Heart right ventricle (tissue), 16 donors: ENCODE data around the gene NAV3. TPM values are rescaled to one million over a fixed set of nuclear protein-coding genes. Genes with fewer than 3 reads are reported as not detected.

Experiments used
- ATAC-seq, 8 donors: fragments of 200-7000 bp; cut with Tn5 transposase; one replicate each; pipeline ENCODE4 v1.9.1; 2020; ENCODE audit warnings: mild to moderate bottlenecking in 8 of 8, moderate library complexity in 8 of 8, moderate number of reproducible peaks in 1 of 8
- DNase-seq, 2 donors: peaks; one replicate each; pipeline ENCODE4 v3.0.0-alpha.2; 2020
- H3K27ac ChIP-seq, 10 donors: fragments of 200-600 bp; sonication (generic) in 2 of 10; one replicate each; pipeline versions ENCODE4 v1.5.0 to v1.8.0; 2020 to 2022; ENCODE audit warnings: mild to moderate bottlenecking in 3 of 10
- H3K27me3 ChIP-seq, 7 donors: fragments of 200-600 bp; one replicate each; pipeline ENCODE4 v1.8.0; 2021 to 2022; ENCODE audit warnings: mild to moderate bottlenecking in 2 of 7
- H3K36me3 ChIP-seq, 9 donors: fragments of 200-600 bp; sonication (generic) in 1 of 9; one replicate each; pipeline versions ENCODE4 v1.5.0 to v1.8.0; 2020 to 2022; ENCODE audit warnings: mild to moderate bottlenecking in 2 of 9
- H3K4me1 ChIP-seq, 9 donors: fragments of 200-600 bp; sonication (generic) in 1 of 9; one replicate each; pipeline versions ENCODE4 v1.5.0 to v1.8.0; 2020 to 2022; ENCODE audit warnings: mild to moderate bottlenecking in 4 of 9
- H3K4me3 ChIP-seq, 10 donors: fragments of 200-600 bp; sonication (generic) in 2 of 10; one replicate each; pipeline versions ENCODE4 v1.5.0 to v1.8.0; 2020 to 2022; ENCODE audit warnings: mild to moderate bottlenecking in 7 of 10, moderate library complexity in 2 of 10
- H3K9me3 ChIP-seq, 11 donors: fragments of 200-600 bp in 10 of 11; sonication (generic) in 2 of 11; one replicate each; pipeline versions ENCODE4 v1.5.0 to v1.8.0; 2013 to 2022; ENCODE audit warnings: mild to moderate bottlenecking in 2 of 11, control low read depth in 1 of 11, moderate library complexity in 1 of 11
- CTCF ChIP-seq, 9 donors: fragments of 200-600 bp; sonication (generic) in 2 of 9; IDR thresholded peaks; one replicate each; pipeline versions ENCODE4 v1.5.0 to v1.8.0; 2021 to 2022; ENCODE audit warnings: antibody characterized with exemption in 9 of 9, mild to moderate bottlenecking in 5 of 9, moderate library complexity in 1 of 9
- WGBS, 2 donors: extraction: QIAGEN DNeasy Blood & Tissue Kit; methylation state at CpG; one replicate each; pipeline ENCODE4 v1.1.7; 2013; ENCODE audit warnings: inconsistent platforms in 1 of 2; 5-methylcytosine and 5-hydroxymethylcytosine counted together
- intact Hi-C, 10 donors: fragments of 100-400 bp; cut with DNase I; formaldehyde crosslinking; loops; one replicate each; pipeline versions ENCODE4 v1.11.1 to v1.14.2; 2022
- polyA plus RNA-seq, 2 donors: library from polyadenylated mRNA; stranded (reverse); fragments of 200-250 nt; gene quantifications; one replicate each; pipeline ENCODE4 v1.2.3, GENCODE V29; 2013
- total RNA-seq, 10 donors: library from RNA; stranded (reverse); fragmentation: NEBNext Ultra II Directional in 3 of 10; extraction: Animal tissue kit (Norgen Biotek cat#: 25700) in 3 of 10; gene quantifications; one replicate each; pipeline versions ENCODE4 v1.2.1 to v1.2.4, GENCODE V29; 2021 to 2023
- donor health status: Arrhythmogenic right ventricular cardiomyopathy.
- donor health status: ischemic (EF 13 %, LVEDD 7.1; RV severe dilation, severe dysfunction).
- donor health status: healthy with polysubstance abuse.
- donor health status: DM: no; HTN: yes; CAD: no.
- donor health status: DM: no; HTN: no; CAD: no.
- donor health status: ischemic (EF 25% LVEDD 6.9; RV normal size, moderate dysfunction).
- donor health status: ischemic (EF 25% LVEDD 5.7; RV mildly dilated, moderate dysfunction).
- donor health status: healthy.
- donor health status: DM: yes; HTN: yes; CAD: no.
- donor health status: Ischemic cardiomyopathy.
- donor health status: ischemic (EF 35%, LVEDD 5.7; RV mildly dilated, moderate dysfunction).
- donor health status: nonischemic (EF 11% LVEDD 7.7; RV severe dilation, severe dysfunction).
- donor health status: DM: yes; HTN: yes; CAD: no.
- donor health status: PGD.
- donor health status: ischemic (EF 29% LVEDD 5.4; RV normal size, mild dysfunction).
- donor health status: nonischemic (EF 23%, LVEDD 6.1; RV moderate dilation, normal function).

The NAV3 gene
- total and polyA plus RNA-seq, 12 donors: 0.91 to 7.6 (median 4.6) TPM

GRCh38 chr12:78236264-78236663 lies 405.6 kb downstream of the NAV3 start:
- TF ChIP-seq CTCF (IDR thresholded peaks at IDR 0.05): no peak
- no peak overlapping the region for H3K4me3 ChIP-seq
- 94 to 95% methylated on average over 1 of the region's 1 CpG for WGBS, 2 donors

GRCh38 chr12:78239544-78239943 lies 408.9 kb downstream of the NAV3 start:
- intact Hi-C loops: no loop called here
- H3K4me3 ChIP-seq: no peak overlapping the region
- no peaks in the 10 kb centered on the region for H3K4me1 ChIP-seq
- no peak overlapping the region for H3K27ac ChIP-seq
- no peaks in the 10 kb centered on the region for H3K27me3 ChIP-seq
- H3K9me3 ChIP-seq: peaks cover 0 to 2% (median 0%) of the 10 kb centered on the region in 11 donors
- 74 to 88% methylated on average over 3 of the region's 3 CpGs for WGBS, 2 donors
- H3K36me3 ChIP-seq: no peaks in the 10 kb centered on the region
- no peak for DNase-seq
- ATAC-seq: no peak
- no peak for TF ChIP-seq CTCF (IDR thresholded peaks at IDR 0.05)

More at GRCh38 chr12:78236264-78236663, 405.6 kb downstream of the NAV3 start:
- Histone ChIP-seq H3K4me1 (no peaks in the 10 kb centered on the region), H3K36me3 (no peaks in the 10 kb centered on the region), H3K9me3 (no peaks in the 10 kb centered on the region), H3K27me3 (no peaks in the 10 kb centered on the region), H3K27ac (no peak overlapping the region)
- ATAC-seq (no peak), DNase-seq (no peak)
- intact Hi-C loops: no loop called here

- Histone ChIP-seq H3K36me3 (no peaks in the 10 kb centered on the region), H3K4me3 (no peak overlapping the region), H3K4me1 (no peaks in the 10 kb centered on the region), H3K9me3 (peaks cover 0 to 2% (median 0%) of the 10 kb centered on the region in 11 donors), H3K27me3 (no peaks in the 10 kb centered on the region), H3K27ac (no peak overlapping the region)
- ATAC-seq (no peak), DNase-seq (no peak)
- intact Hi-C loops: no loop called here
- no peak for TF ChIP-seq CTCF (IDR thresholded peaks at IDR 0.05)
- 55 to 67% methylated on average over 1 of the region's 1 CpG for WGBS, 2 donors
Measured at GRCh38 chr12:78240827-78241226, 410.1 kb downstream of the NAV3 start.

GRCh38 chr12:78241446-78241845 lies 410.8 kb downstream of the NAV3 start:
- peaks cover 0 to 2% (median 0%) of the 10 kb centered on the region in 11 donors for H3K9me3 ChIP-seq
- TF ChIP-seq CTCF (IDR thresholded peaks at IDR 0.05): no peak
- intact Hi-C loops: no loop called here
- H3K4me1 ChIP-seq: no peaks in the 10 kb centered on the region
- WGBS, 2 donors: 53 to 58% methylated on average over 6 of the region's 6 CpGs
- H3K36me3 ChIP-seq: no peaks in the 10 kb centered on the region
- no peak for ATAC-seq
- no peaks in the 10 kb centered on the region for H3K27me3 ChIP-seq
- DNase-seq: no peak
- H3K27ac ChIP-seq: no peak overlapping the region
- H3K4me3 ChIP-seq: no peak overlapping the region
